Type B pancreatic cell (in vitro differentiated cells): ENCODE data around the gene CABLES1. TPM values are rescaled to one million over a fixed set of nuclear protein-coding genes. Genes with fewer than 3 reads are reported as not detected.
A peak's percentile ranks its signal among the peaks of the same experiment; 100 is the strongest.

Experiments
- DNase-seq: peaks from one replicate; pipeline ENCODE4 v3.0.0; 2021; ENCODE audit warnings: mixed read lengths; ENCODE audit not compliant: unreplicated experiment; ENCODE audit errors: extremely low spot score
- H3K27ac Mint-ChIP-seq: 2 replicates; pipeline ENCODE4 v1.8.0; 2021; ENCODE audit warnings: mild to moderate bottlenecking, mixed read lengths
- H3K27me3 Mint-ChIP-seq: 2 replicates; pipeline ENCODE4 v1.8.0; 2021; ENCODE audit warnings: mixed read lengths
- H3K36me3 Mint-ChIP-seq: 2 replicates; pipeline ENCODE4 v1.8.0; 2021; ENCODE audit warnings: mixed read lengths
- H3K4me1 Mint-ChIP-seq: one replicate; pipeline ENCODE4 v1.8.0; 2021; ENCODE audit warnings: mixed read lengths; ENCODE audit not compliant: unreplicated experiment
- H3K4me3 Mint-ChIP-seq: 2 replicates; pipeline ENCODE4 v1.8.0; 2021; ENCODE audit warnings: mild to moderate bottlenecking, mixed read lengths
- H3K9me3 Mint-ChIP-seq: 2 replicates; pipeline ENCODE4 v1.8.0; 2021; ENCODE audit warnings: mixed read lengths
- CTCF ChIP-seq: fragments of 200-600 bp; sonication (generic); conservative IDR thresholded peaks from 2 replicates; pipeline ENCODE4 v1.5.0; 2021; ENCODE audit warnings: antibody characterized with exemption, mild to moderate bottlenecking
- total RNA-seq: library from RNA; stranded (reverse); gene quantifications from 2 replicates; pipeline ENCODE4 v1.2.1, GENCODE V29; 2021; ENCODE audit warnings: low replicate concordance

The CABLES1 gene
- total RNA-seq, 1 donor from 2014 or later, result 11.4 TPM

DNA sequence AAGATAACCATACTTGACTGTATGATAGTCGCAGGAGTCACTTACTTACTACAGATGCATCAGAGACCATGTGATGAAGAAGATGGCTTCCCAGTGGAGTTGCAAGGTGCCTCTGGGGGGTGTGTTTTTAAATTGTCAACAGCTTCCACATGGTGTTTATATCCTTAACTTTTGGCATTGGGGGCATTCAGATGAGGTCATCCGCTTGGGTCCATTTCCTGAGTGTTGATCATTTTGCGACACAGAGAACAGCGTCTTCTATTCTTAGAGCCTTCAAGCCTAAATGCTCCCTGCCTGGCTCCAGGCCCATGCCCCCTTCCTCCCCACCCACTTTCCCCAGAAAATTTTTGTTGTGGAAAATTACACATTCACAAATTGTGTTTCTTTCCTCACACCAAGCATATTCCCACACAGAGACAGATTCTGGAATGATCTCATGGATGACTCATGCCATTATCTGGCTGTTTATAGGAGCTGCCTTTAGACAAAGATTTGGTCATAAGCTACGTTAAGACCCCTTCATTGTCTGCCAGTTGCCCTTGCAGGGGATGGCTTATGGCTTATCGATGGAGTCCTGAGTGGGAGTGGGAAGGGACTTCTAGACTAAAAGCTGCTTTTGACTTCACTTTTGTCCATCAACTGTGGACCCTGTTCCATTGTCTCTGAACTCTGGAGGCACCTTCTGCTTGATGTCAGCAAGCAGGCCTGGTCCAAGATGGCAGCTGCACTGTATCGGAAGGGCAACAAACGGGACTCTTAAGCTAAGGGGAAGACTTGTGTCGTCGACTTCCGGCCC, 91.8 kb downstream of the CABLES1 start:
- Mint-ChIP-seq H3K4me3 (no peak overlapping the region), H3K27ac (peak overlapping the region; percentile 37), H3K4me1 (peaks cover 41% of the 10 kb centered on the region), H3K36me3 (peaks cover 3% of the 10 kb centered on the region), H3K9me3 (no peaks in the 10 kb centered on the region), H3K27me3 (no peaks in the 10 kb centered on the region)
- TF ChIP-seq CTCF, result no peak
- no peak for DNase-seq

- Mint-ChIP-seq H3K4me3 (no peak overlapping the region), H3K9me3 (no peaks in the 10 kb centered on the region), H3K4me1 (peaks cover 41% of the 10 kb centered on the region), H3K27me3 (no peaks in the 10 kb centered on the region), H3K36me3 (peaks cover 3% of the 10 kb centered on the region), H3K27ac (peak overlapping the region; percentile 37)
- no peak for TF ChIP-seq CTCF
- no peak for DNase-seq
These were observed 92.4 kb downstream of the CABLES1 start for GRCh38 chr18:23227726-23228070.

- Mint-ChIP-seq H3K9me3 (no peaks in the 10 kb centered on the region), H3K4me3 (no peak overlapping the region), H3K27me3 (no peaks in the 10 kb centered on the region), H3K27ac (peak overlapping the region; percentile 36), H3K4me1 (peaks cover 41% of the 10 kb centered on the region), H3K36me3 (peaks cover 3% of the 10 kb centered on the region)
- no peak for DNase-seq
- TF ChIP-seq CTCF, result no peak
These were observed 93.1 kb downstream of the CABLES1 start for GRCh38 chr18:23228102-23229061.

DNA sequence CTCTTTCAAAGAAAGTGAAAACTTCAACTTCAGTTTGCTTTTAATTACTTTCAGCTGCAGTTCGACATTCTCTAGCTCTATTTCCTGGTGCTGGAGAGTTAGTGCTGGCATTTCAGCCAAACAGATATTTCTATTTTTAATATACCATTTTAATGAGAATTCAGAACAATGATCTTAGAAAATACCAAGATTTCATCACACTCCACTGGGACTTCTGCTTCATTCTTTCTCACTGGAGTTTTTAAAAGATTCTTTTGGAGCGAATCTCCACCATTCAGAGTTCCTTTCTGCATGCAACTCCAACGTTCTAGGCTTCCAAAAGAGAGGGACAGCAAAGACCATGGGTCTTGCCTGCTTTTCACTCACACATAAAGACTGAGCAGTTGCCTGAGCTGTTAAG, 94.2 kb downstream of the CABLES1 start:
- H3K9me3 Mint-ChIP-seq, result no peaks in the 10 kb centered on the region
- H3K27me3 Mint-ChIP-seq, result no peaks in the 10 kb centered on the region
- TF ChIP-seq CTCF, result no peak
- peaks cover 3% of the 10 kb centered on the region for H3K36me3 Mint-ChIP-seq
- H3K27ac Mint-ChIP-seq, result no peak overlapping the region
- H3K4me3 Mint-ChIP-seq, result no peak overlapping the region
- no peak for DNase-seq
- peaks cover 41% of the 10 kb centered on the region for H3K4me1 Mint-ChIP-seq

DNA sequence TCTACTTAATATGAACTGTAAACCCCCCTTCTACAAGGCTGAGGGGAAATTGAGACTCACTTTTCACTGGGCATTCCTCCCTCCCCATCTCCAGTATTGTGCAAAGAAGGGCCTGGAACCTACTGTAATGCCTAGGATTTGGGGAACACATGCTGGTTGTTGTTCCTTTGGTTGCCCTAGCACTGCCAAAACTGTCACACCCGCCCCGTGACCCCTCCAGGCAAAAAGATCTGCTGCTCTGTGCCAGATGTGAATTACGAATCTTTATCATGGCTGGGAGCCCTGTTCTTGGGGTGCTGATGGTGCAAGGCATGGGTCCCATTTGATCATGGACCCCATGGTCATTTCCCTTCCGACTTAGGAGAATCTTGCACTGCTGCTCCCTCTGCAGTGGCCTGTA, 95.4 kb downstream of the CABLES1 start:
- no peaks in the 10 kb centered on the region for H3K27me3 Mint-ChIP-seq
- H3K9me3 Mint-ChIP-seq, result no peaks in the 10 kb centered on the region
- no peak overlapping the region for H3K27ac Mint-ChIP-seq
- H3K36me3 Mint-ChIP-seq, result peaks cover 3% of the 10 kb centered on the region
- H3K4me1 Mint-ChIP-seq, result peaks cover 34% of the 10 kb centered on the region
- no peak overlapping the region for H3K4me3 Mint-ChIP-seq
- DNase-seq, result no peak
- TF ChIP-seq CTCF, result no peak
